HUES48 (cell line): Measurements from ENCODE around the gene ZC3H12D.
"Not testable (repeated sequence)": the region's sequence is repeated elsewhere in the genome, so short reads cannot be mapped to it uniquely, and the experiment has no call there.

ENCODE experiments used
- H3K27ac ChIP-seq: one replicate; pipeline ENCODE4 v1.7.0; 2013; ENCODE audit warnings: low read depth, low read length, inconsistent platforms
- H3K27me3 ChIP-seq: 2 replicates; pipeline ENCODE4 v1.6.1; 2013; ENCODE audit warnings: mild to moderate bottlenecking, low read length; ENCODE audit not compliant: control insufficient read depth, insufficient read depth
- H3K36me3 ChIP-seq: 2 replicates; pipeline ENCODE4 v1.6.1; 2013; ENCODE audit warnings: low read length; ENCODE audit not compliant: control insufficient read depth, insufficient read depth
- H3K4me1 ChIP-seq: 2 replicates; pipeline ENCODE4 v1.6.1; 2013; ENCODE audit warnings: mild to moderate bottlenecking, low read length; ENCODE audit not compliant: control insufficient read depth, insufficient read depth
- H3K4me3 ChIP-seq: 2 replicates; pipeline ENCODE4 v1.5.1; 2013; ENCODE audit warnings: mild to moderate bottlenecking, low read depth, low read length
- H3K9ac ChIP-seq: 2 replicates; pipeline ENCODE4 v1.6.1; 2013; ENCODE audit warnings: mild to moderate bottlenecking, low read depth, low read length, moderate library complexity
- H3K9me3 ChIP-seq: 2 replicates; pipeline ENCODE4 v1.6.1; 2013; ENCODE audit warnings: low read length; ENCODE audit not compliant: control insufficient read depth, insufficient read depth

Gene ZC3H12D

DNA sequence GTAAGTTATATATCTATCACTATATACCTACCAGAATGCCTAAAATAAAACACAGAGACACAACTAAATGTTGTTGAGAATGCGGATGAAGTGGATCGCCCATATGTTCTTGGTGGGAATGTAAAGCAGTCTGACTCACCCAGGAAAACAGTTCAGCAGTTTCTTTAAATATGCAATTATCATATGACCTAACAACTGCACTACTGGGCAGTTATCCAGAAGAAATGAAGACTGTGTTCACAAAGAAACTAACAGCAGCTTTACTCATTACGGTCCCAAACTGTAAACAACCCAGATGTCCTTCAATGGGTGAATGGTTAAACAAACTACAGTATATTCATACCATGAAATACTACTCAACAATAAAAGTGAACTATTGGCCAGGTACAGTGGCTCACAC, 14.3 kb upstream of the ZC3H12D start:
- Histone ChIP-seq H3K9ac (no peak overlapping the region), H3K4me3 (no peak overlapping the region), H3K9me3 (no peaks in the 10 kb centered on the region), H3K4me1 (no peaks in the 10 kb centered on the region), H3K27ac (no peak overlapping the region), H3K27me3 (no peaks in the 10 kb centered on the region), H3K36me3 (no peaks in the 10 kb centered on the region)

- Histone ChIP-seq H3K36me3 (no peaks in the 10 kb centered on the region), H3K9ac (no peak overlapping the region), H3K27me3 (no peaks in the 10 kb centered on the region), H3K4me3 (no peak overlapping the region), H3K4me1 (no peaks in the 10 kb centered on the region), H3K9me3 (no peaks in the 10 kb centered on the region), H3K27ac (no peak overlapping the region)
These were observed 12.6 kb upstream of the ZC3H12D start for GRCh38 chr6:149497365-149497764.

DNA sequence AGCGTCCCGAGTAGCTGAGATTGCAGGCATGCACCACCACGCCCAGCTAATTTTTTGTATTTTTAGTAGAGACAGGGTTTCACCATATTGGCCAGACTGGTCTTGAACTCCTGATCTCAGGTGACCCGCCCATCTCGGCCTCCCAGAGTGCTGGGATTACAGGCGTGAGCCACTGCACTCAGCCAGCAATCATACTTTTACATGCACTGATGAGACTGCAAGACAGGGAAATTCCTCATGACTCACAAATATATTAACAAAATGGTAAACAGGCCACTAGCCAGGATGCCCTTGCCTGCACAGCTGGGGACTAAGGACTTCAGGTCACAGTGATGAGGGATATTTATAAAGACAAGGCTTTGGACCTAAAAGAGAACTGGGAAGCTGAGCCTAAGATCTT, 11.8 kb upstream of the ZC3H12D start:
- not testable (repeated sequence) for H3K27ac ChIP-seq, H3K4me1 ChIP-seq, H3K9ac ChIP-seq

GRCh38 chr6:149495349-149496016, 10.7 kb upstream of the ZC3H12D start:
- H3K9ac ChIP-seq, H3K4me3 ChIP-seq, H3K9me3 ChIP-seq: not testable (repeated sequence)

More for the DNA sequence above, 11.8 kb upstream of the ZC3H12D start:
- H3K9me3 ChIP-seq, H3K27me3 ChIP-seq, H3K4me3 ChIP-seq, H3K36me3 ChIP-seq: not testable (repeated sequence)

GRCh38 chr6:149494810-149495209, 10.0 kb upstream of the ZC3H12D start:
- H3K9ac ChIP-seq, H3K36me3 ChIP-seq: not testable (repeated sequence)

More at GRCh38 chr6:149495349-149496016, 10.7 kb upstream of the ZC3H12D start:
- H3K27ac ChIP-seq, H3K27me3 ChIP-seq, H3K4me1 ChIP-seq, H3K36me3 ChIP-seq: not testable (repeated sequence)

GRCh38 chr6:149493761-149494320, 9.0 kb upstream of the ZC3H12D start:
- Histone ChIP-seq H3K27ac (no peak overlapping the region), H3K9ac (no peak overlapping the region), H3K4me1 (no peaks in the 10 kb centered on the region), H3K4me3 (no peak overlapping the region), H3K36me3 (no peaks in the 10 kb centered on the region), H3K9me3 (no peaks in the 10 kb centered on the region), H3K27me3 (no peaks in the 10 kb centered on the region)

More at GRCh38 chr6:149494810-149495209, 10.0 kb upstream of the ZC3H12D start:
- not testable (repeated sequence) for H3K9me3 ChIP-seq, H3K4me1 ChIP-seq, H3K27me3 ChIP-seq, H3K4me3 ChIP-seq, H3K27ac ChIP-seq

DNA sequence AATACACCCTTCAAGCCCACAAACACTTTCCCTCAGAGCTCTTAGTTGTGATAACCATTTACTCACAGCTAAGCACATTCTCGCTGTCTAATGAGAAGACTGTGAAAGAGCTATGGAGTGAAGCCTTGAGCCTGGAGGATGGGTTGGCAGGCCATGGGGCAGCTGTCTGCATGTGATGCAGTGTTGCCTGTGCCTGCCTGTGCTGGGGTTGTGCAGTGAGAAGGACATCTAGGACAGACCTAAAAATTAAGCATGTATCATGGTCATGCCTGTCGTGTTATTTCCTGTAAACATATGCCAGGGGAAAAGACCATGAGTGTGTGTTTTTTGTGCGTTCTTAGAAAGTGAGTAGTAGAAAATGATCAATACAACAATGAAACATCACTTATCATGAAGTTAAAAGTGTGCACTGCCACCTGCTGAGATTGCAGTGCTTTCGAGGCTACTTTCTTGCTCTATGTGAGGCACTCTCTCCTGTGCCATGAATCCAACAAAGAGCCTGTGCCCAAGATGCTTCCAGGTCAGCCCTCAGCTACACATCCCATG, 8.1 kb upstream of the ZC3H12D start:
- H3K27me3 ChIP-seq, result no peaks in the 10 kb centered on the region
- H3K4me1 ChIP-seq, result no peaks in the 10 kb centered on the region
- H3K36me3 ChIP-seq, result no peaks in the 10 kb centered on the region
- H3K9me3 ChIP-seq, result no peaks in the 10 kb centered on the region
- H3K9ac ChIP-seq, result no peak overlapping the region
- no peak overlapping the region for H3K4me3 ChIP-seq
- H3K27ac ChIP-seq, result no peak overlapping the region

GRCh38 chr6:149489967-149490366, 5.2 kb upstream of the ZC3H12D start:
- Histone ChIP-seq H3K9me3 (no peaks in the 10 kb centered on the region), H3K4me1 (no peaks in the 10 kb centered on the region), H3K4me3 (no peak overlapping the region), H3K27me3 (no peaks in the 10 kb centered on the region), H3K36me3 (no peaks in the 10 kb centered on the region), H3K9ac (no peak overlapping the region), H3K27ac (no peak overlapping the region)

DNA sequence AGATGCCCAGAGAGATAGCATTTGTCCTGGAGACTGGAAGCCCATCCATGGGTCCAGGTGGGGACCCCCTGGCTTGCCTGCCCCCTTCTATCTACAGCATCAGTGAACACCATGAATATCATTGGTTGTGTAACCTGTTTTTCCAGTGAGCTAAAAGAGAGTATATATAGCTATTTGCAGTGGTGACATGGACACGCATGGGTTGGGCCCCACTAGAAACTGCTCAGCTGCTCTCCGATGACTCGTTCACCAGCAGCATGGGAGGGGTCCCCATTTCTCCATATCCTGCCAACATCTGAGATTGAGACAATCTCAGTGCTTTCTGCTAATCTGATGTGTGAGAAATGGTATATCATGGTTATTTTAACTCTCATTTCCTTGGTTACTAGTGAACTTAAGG, 4.0 kb upstream of the ZC3H12D start:
- Histone ChIP-seq H3K4me3 (no peak overlapping the region), H3K9ac (no peak overlapping the region), H3K36me3 (no peaks in the 10 kb centered on the region), H3K27ac (no peak overlapping the region), H3K27me3 (no peaks in the 10 kb centered on the region), H3K4me1 (no peaks in the 10 kb centered on the region), H3K9me3 (no peaks in the 10 kb centered on the region)

- Histone ChIP-seq H3K9me3 (no peaks in the 10 kb centered on the region), H3K36me3 (no peaks in the 10 kb centered on the region), H3K4me3 (no peak overlapping the region), H3K4me1 (no peaks in the 10 kb centered on the region), H3K27me3 (no peaks in the 10 kb centered on the region), H3K9ac (no peak overlapping the region), H3K27ac (no peak overlapping the region)
These were observed 2.5 kb upstream of the ZC3H12D start for GRCh38 chr6:149487316-149487715.

- Histone ChIP-seq H3K36me3 (no peaks in the 10 kb centered on the region), H3K9ac (no peak overlapping the region), H3K27me3 (no peaks in the 10 kb centered on the region), H3K27ac (no peak overlapping the region), H3K4me3 (no peak overlapping the region), H3K9me3 (no peaks in the 10 kb centered on the region), H3K4me1 (no peaks in the 10 kb centered on the region)
These were observed 762 bp downstream of the ZC3H12D start for GRCh38 chr6:149483849-149484655.
